SKM-1 (cell line): ENCODE results near the gene DPYD.
"Not testable (repeated sequence)": the region's sequence is repeated elsewhere in the genome, so short reads cannot be mapped to it uniquely, and the experiment has no call there.

Experiments
- DNase-seq: peaks from one replicate; lab custom pipeline; 2025; ENCODE audit not compliant: unreplicated experiment; lab: John Stamatoyannopoulos, UW

The DPYD gene

GRCh38 chr1:97243973-97244560 is 676.8 kb downstream of the DPYD start:
- no peak for DNase-seq

DNA sequence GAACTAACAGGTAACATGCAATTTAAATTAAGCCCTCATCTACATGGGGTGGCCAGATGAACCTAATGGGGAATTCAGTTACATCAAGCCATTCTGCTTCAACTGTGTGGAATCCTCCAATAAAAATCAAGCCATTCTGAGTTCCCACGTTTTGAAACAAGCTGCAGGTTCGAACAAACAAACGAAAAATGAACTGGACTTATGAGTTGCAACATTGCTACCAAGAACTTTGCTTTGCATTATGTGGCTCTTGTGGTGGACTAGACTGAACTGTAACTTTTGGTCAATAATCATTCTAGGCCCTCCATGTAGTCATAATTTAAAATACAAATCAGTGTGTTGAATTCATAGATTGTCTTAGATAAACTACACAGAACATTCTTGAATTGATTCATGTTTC is 682.0 kb downstream of the DPYD start:
- DNase-seq = no peak

DNA sequence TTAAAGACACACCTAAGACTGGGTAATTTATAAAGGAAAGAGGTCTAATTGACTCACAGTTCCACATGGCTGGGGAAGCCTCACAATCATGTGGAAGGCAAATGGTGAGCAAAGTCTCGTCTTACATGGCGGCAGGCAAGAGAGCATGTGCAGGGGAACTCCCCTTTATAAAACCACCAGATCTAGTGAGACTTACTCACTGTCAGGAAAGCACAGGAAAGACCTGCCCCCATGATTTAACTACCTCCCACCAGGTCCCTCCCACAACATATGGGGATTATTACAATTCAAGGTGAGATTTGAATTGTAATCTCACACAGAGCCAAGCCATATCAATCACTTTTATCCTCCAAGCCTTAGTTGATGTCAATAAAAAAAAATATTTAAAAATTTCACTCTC is 689.5 kb downstream of the DPYD start:
- DNase-seq = not testable (repeated sequence)

- no peak for DNase-seq
These were observed 708.2 kb downstream of the DPYD start for GRCh38 chr1:97212671-97213070.

- no peak for DNase-seq
These were observed 710.5 kb downstream of the DPYD start for GRCh38 chr1:97210307-97210706.

DNA sequence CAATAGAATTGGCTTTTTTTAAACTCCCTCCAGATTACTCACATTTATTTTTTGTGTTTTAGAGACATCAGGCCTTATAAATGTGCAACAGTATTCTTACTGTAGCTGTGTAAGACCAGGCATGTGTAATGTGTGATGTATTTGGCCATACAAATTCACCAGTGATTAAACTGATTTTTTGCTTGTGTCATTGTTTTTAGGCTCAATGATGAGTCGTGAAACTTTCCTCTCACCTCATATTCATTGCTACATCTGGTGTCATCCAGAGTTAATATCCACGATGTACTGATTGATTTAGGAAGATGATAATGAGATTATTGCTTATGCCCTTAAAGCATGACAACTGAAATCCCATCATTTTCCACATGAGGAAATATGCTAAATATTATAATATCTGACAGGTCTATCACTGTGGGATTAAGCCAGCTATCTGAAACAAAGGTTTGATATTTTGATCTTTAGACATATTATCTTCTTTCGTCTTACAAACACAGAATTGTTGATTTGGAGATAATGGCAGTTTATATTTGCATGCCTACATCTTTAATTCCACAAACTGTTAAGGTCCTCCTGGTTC is 711.4 kb downstream of the DPYD start:
- DNase-seq = no peak

DNA sequence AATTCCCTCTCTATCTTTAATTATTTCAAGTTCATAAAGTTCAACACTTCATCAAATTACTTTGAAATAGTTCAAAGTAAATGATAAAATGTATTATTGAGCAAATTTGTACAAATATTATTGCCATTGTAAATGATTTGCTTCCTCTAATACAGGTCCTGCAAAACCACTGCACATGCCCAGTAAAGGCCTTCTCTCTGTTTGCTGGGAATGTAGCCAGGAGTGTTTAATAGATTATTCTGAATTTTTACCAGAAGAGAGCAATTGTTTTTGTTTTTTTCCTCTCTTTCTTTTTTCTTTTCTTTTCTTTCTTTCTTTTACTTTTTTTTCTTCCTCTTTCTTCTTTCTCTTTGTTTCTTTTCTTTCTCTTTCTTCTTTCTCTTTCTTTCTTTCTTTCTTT is 713.0 kb downstream of the DPYD start:
- no peak for DNase-seq

GRCh38 chr1:97204468-97204867 is 716.4 kb downstream of the DPYD start:
- DNase-seq = no peak

- no peak for DNase-seq
These were observed 718.1 kb downstream of the DPYD start for GRCh38 chr1:97202481-97203380.

DNA sequence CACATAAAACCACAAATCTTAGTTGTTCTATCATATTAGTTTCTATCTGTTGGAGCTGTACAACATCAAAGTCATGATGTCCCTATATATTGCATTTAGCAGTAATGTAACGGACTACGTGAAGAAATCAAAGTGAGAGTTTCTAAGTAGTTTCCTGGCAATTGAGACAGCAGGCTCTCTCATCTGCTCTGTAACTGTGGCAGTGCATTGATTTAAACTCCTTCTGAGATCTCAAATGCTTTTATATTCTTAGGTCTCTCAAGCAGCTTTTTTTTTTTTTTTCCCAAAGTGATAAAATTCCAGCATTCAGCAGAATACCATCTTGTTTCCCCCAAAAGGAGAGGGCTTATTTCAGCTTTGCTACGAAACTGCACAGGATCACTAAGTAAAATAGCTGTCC is 719.2 kb downstream of the DPYD start:
- no peak for DNase-seq

DNA sequence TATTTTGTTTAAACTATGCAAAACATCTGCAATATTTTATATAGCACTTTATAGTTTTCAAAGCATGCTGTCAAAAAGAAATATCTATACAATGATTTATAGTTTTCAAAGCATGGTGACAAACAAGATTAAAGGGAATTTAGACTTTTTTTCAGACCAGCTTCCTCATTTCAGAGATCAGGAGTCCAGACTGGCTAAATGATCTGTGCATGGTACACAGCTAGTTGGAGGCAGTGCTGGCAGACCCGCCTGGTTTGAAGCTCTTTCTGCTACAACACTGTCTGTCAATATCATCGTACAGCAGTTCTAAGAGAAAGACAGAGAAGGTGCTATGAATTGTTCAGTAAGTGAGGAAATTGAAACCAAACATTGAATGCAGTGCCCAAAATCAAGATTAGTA is 720.2 kb downstream of the DPYD start:
- no peak for DNase-seq

DNA sequence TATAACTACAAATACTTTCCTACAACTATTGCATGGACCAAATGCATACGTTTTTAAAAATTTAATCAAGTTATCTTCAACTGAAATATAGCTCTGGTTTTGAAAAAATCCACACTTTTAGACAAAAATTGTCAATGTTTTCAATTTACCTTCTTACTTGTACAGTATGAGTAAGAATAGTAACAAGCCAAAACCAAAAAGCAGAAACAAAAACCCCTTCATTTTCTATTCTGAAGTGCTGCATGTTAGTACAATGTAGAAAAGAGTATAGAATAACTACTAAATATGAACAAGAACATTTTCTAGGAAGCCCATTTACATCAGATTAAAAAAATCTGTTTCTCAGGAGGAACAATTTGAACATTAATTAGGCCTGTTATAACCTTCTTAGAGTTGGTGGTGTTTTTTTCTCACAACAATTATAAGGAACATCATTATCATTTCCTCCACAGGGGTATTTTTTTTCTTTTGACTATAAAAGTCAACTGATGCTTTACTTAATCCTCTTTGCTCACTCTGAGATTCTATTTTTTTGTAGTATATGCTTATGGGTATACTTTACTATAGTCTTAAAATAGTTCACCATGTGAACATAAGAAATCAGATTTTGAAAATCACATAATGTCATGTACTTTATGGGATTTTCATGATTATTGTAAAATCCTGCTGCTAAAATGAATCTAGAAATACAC is 723.9 kb downstream of the DPYD start:
- DNase-seq = no peak

DNA sequence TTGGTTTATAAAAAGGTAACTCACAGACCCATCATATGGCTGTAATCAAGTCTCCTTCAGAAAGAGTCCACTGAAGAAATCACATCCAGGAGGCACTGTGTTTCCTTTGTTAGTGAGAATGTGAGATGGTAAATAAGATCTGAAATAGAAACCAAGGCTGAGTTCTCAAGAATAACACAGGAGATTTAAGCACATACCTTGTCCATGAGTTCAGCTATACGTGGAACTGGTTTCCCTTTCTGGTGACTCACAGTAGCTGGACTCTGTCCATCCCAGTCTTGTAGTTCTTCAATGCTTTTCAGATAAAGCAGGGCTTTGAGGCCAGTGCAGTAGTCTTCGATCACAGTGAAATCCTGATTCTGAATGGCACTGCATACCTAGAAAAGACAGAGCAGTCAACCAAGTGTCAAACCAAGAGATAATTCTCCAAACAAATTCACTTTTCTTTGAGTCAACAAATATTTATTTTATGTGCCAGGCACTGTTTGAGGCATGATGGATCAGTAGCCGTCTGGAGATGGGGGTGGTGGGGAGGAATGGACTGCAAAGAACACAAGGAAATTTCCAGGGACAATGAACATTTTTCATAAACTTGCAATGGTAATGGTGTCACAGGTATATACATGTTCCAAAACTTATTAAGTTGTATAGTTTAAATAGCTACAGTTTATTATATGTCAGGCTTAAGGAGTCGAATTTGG is 727.8 kb downstream of the DPYD start:
- no peak for DNase-seq

DNA sequence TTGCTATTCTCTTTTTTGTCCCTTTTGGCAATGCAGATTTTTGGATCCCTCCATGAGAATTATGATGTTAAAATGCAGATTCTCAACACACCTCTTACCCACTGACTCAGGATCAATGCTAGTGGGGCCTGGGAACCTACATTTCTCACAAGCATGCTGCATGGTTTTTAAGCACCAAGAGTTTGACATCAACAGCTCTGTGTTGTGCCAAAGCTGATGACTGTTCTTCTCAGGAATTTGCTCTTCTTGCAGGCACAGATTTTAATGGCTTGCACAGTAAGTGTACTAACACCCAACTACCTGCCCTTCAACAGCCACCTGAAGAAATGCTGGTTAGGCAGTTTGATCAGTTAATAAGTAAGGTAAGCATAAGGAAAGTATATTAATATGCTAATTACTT is 730.5 kb downstream of the DPYD start:
- DNase-seq = no peak

GRCh38 chr1:97186381-97186780 is 734.5 kb downstream of the DPYD start:
- DNase-seq = no peak

GRCh38 chr1:97174039-97174704 is 746.7 kb downstream of the DPYD start:
- no peak for DNase-seq

DNA sequence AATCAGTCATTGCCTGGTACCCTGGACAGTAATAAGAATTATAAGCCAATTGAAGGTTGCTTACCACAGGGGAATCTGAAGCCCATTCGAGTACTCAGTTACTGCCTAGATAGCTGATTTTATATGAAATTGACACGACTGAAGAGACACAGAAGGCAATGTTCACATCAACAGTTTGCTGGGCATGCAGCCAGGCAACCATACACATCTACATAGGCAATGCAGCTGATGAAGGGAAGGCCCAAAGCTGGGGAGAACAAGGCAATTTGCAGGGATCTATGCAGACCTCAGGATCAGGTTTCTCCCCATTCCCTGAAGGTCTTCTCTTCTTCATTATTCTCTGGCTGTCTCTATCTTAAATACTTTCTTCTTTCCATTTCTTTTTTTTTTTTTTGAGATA is 750.5 kb downstream of the DPYD start:
- no peak for DNase-seq

- DNase-seq = no peak
These were observed 752.8 kb downstream of the DPYD start for GRCh38 chr1:97168056-97168455.

DNA sequence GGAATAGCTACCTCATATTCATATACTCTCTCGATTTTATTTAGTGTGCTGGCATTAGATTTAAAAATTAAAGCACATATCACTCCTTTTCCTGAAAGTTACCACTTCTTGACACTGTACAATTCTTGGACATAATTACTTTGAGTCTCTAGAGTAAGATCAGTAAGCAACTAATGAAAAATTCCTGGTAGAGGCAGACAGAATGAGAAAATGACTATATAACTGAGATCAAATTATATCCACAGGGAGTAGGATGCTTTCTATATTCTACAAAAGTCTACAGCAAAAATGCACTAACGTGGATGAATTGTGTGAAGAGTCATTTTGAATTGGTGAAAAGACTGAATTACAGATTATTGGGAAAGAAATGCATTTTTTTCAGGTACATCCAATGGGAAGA is 753.6 kb downstream of the DPYD start:
- no peak for DNase-seq

DNA sequence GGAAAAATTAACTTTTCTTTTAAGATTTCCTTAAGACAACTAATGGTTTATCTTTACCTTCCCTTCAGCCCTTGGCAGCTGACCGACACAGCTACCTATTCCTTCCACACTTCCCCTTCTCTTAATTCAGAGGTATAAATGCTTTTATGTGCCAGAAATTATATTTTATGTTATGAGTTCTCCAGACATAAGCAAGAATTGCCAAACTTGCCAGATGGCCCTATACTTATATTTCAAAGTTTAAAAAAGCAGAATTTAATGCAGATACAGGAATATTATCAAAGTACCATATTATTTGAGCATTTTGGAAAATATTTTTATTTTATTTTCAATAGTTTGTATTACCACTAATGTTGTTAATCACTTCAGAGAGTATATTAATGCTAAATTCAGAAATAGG is 754.2 kb downstream of the DPYD start:
- DNase-seq = no peak

DNA sequence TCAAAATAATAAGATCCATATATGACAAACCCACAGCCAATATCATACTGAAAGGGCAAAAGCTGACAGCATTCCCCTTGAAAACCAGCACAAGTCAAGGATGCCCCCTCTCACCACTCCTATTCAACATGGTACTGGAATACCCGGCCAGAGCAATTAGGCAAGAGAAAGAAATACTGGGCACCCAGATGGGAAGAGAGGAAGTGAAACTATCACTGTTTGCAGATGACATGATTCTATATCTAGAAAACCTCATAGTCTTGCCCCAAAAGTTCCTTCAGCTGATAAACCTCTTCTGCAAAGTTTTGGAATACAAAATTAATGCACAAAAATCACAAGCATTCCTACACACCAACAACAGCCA is 756.6 kb downstream of the DPYD start:
- DNase-seq = no peak
